Umbilical cord (tissue), 2 donors: Measurements from ENCODE around the gene PPP2R3B. TPM values are rescaled to one million over a fixed set of nuclear protein-coding genes. Genes with fewer than 3 reads are reported as not detected.
"Not testable (repeated sequence)": the region's sequence is repeated elsewhere in the genome, so short reads cannot be mapped to it uniquely, and the experiment has no call there.

Experiments used
- DNase-seq: peaks from one replicate; pipeline ENCODE4 v3.0.0-alpha.2; 2015; ENCODE audit warnings: low spot score
- total RNA-seq: library from RNA; depleted of rRNA; stranded (reverse); fragments of >200 nt; gene quantifications from one replicate; pipeline ENCODE4 v1.2.3, GENCODE V29; 2014; ENCODE audit warnings: low replicate concordance; ENCODE audit not compliant: insufficient read depth

PPP2R3B gene, protein sequence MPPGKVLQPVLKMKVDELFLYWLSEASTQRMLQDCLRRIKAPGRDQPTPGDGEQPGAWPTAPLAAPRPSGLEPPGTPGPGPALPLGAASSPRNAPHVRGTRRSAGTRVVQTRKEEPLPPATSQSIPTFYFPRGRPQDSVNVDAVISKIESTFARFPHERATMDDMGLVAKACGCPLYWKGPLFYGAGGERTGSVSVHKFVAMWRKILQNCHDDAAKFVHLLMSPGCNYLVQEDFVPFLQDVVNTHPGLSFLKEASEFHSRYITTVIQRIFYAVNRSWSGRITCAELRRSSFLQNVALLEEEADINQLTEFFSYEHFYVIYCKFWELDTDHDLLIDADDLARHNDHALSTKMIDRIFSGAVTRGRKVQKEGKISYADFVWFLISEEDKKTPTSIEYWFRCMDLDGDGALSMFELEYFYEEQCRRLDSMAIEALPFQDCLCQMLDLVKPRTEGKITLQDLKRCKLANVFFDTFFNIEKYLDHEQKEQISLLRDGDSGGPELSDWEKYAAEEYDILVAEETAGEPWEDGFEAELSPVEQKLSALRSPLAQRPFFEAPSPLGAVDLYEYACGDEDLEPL
- 42.6 TPM for total RNA-seq

- peak; percentile 99 for DNase-seq
These were observed at the start of gene PPP2R3B for GRCh38 chrX:386768-387575. TSS of gene PPP2R3B (minus strand) at chrX:386907. CDS start at chrX:386691, 216 bp downstream.

DNA sequence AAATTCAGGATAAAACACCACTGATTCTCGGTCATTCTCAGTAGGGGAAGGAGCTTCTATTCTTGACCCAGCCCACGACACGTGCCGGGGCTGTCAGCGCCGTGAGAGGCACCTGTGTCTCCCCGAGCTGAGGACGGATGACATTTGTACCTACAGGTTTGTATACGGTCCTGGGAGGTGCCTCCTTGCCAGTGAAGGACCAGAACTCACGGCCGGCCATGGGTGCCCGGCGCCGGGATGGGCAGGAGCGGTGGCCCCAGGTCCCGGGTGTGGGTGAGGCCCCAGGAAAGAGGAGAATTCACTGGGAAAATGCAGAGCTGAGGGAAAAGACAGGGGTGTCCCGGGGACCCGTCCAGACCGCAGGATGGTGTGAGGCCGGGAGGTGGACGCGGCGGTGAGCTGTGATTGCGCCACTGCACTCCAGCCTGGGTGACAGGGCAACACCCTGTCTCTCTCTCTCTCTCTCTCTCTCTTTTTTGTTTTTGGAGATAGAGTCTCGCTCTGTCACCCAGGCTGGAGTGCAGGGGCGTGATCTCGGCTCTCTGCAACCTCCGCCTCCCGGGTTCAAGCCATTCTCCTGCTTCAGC is 48.9 kb upstream of the PPP2R3B start:
- no peak for DNase-seq

- no peak for DNase-seq
These were observed 48.2 kb upstream of the PPP2R3B start for GRCh38 chrX:434946-435345.

GRCh38 chrX:433771-434170 is 47.1 kb upstream of the PPP2R3B start:
- no peak for DNase-seq

GRCh38 chrX:432666-433065 is 46.0 kb upstream of the PPP2R3B start:
- DNase-seq, result not testable (repeated sequence)

GRCh38 chrX:431492-432111 is 44.9 kb upstream of the PPP2R3B start:
- DNase-seq, result no peak

- DNase-seq, result no peak
These were observed 44.3 kb upstream of the PPP2R3B start for GRCh38 chrX:431056-431455.

- no peak for DNase-seq
These were observed 42.6 kb upstream of the PPP2R3B start for GRCh38 chrX:429266-429825.

- peak; percentile 32 for DNase-seq
These were observed 41.4 kb upstream of the PPP2R3B start for GRCh38 chrX:427812-428725.

GRCh38 chrX:426881-427280 is 40.2 kb upstream of the PPP2R3B start:
- no peak for DNase-seq

GRCh38 chrX:425056-425455 is 38.3 kb upstream of the PPP2R3B start:
- no peak for DNase-seq

DNA sequence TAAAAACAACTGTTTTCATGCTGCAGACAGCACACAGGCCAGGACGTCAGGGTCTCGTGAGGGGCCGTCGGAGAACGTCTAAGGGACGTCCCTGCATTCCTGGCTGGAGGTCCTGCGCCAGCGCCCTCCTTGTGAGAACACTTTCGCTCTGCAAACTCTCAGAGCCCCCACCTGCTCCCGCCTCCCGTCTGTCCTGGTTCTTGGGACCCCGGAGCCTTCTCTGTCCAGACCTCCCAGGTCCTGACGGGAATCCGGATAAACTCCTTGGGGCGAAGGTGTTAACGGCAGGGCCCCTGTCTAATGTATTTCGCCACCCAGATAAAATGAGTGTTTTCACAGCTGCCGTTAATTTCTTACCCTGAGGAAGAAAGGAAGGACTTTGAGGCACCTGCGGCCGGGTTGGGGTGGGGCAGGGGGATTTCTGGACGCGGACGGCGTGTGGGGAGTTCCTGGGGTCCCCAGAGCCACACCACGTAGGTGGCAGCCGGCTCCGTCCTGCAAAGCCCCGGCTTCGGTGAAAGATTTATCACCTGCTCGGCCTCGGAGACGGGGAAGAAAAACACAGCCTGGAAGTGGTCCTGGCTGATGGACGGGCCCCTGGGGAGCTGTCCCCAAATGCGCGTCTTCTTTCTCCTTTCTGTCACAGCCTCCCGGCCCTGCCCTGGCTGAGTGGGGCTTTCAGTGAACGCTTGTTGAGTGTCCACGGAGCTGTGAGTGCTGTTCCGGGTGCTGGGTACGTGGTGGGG is 35.1 kb upstream of the PPP2R3B start:
- DNase-seq, result no peak

GRCh38 chrX:420496-421223 is 34.0 kb upstream of the PPP2R3B start:
- DNase-seq, result no peak

DNA sequence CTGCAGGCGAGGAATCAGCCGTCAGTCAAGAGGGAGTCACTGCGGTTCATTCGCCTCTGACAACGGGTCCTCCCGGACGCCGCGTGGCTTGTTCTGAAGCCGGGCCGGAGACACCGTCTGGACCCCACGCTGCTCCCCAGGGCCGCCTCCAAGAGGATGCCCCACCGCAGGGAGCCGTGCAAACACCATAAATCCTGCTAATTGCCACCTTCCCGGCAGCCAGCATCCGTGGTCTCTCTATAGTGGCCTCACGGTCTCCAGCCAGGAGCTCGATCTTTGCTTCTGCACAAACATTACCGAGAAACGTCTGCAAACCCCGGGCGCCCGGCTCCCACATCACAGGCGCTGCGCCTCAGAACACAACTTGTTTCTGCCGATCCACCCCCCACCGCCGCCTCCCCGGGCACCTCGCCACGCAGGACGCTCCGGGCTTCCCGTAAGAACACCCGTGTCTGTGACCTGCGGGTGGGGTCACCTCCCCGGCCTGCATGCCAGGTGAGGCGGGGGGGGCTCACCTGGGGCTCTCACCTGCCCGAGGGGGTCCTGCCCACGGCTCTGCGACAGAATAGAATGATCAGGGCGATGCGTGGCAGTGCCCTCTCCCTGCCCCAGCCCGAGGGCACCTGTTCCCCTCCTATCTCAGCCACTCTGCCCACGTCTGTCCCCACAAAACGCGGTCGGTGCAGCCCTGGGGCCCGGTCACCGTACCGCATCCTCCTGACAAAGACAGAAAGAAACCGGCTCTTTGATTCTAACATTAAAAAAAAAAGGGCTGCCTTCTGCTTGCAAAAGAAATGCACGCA is 32.4 kb upstream of the PPP2R3B start:
- DNase-seq, result no peak

DNA sequence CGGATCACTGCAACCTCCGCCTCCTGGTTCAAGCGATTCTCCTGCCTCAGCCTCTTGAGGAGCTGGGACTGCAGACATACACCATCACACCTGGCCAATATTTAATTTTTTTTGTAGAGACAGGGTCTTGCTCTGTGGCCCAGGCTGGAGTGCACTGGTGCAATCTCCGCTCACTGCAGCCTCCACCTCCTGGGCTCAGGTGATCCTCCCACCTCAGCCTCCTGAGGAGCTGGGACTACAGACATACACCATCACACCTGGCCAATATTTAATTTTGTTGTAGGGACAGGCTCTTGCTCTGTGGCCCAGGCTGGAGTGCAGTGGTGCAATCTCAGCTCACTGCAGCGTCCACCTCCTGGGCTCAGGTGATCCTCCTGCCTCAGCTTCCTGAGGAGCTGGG is 28.8 kb upstream of the PPP2R3B start:
- not testable (repeated sequence) for DNase-seq

DNA sequence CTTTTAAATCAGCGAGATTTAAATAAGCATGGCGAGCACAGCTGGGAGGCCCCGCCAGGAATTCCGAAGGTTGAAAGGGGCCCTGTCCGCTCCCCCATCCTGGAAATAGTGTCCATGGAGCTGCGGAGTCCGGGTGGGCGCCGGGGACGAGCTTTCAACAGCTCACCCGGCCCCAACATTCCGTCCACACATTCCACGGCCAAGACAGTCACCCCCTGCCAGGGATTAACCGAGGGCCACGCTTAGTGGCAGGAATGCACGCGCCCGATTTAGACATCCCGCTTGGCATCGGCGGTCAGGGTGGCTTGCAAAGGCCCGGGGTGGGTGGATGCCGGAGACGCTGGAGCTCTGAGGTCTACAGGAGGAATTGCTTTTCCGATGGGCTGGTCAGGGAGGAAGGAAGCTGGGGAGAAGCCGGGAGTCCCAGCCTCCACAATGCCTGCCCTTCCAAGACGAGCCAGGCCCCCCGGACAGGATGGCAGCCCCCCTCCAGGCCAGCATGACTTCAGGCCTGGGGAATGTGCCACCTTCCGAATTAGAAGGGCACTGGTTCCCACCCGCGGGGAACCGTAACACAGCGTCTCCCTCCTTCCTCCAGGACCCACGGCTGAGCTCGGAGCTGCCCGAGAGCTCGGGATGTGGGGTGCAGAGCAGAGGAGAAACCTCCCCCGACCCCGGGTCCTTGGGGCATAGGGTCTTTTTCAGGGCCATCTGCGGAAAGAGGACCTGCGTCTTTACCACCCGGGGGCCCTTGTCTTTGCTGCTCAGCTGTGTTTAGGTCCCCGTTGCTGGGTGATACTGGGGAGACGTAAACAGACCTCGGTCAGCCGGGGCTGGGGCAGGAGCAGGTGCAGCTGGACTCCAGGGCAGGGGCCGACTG is 26.9 kb upstream of the PPP2R3B start:
- DNase-seq, result peak; percentile 18

DNA sequence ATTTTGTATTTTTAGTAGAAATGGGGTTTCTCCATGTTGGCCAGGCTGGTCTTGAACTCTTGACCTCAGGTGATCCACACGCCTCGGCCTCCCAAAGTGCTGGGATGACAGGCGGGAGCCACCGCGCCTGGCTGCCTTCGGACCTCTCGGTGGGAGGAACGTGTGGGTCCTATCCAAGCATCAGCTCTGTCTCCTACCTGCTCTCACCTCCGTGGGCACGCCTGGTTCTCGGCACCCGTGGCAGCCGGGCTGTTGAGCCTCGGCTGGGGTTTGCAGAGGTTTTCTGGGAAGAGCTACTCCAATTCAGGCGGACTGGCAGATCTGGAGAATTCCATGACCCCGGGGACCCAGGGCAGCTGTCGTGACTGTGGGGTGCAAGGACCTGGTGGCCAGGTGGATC is 23.6 kb upstream of the PPP2R3B start:
- no peak for DNase-seq
